Peyer's patch (tissue), 4 donors: ENCODE measurements around the gene RPL4.

Experiments
- CTCF ChIP-seq, 6 experiments: fragments of 450-650 bp in 4 of 6; fragments of 200-600 bp in 2 of 6; sonication (generic) in 1 of 6; IDR thresholded peaks; one replicate each; pipeline ENCODE4 v1.5.1; 2017 to 2019; ENCODE audit warnings: antibody characterized with exemption in 6 of 6, mild to moderate bottlenecking in 3 of 6, moderate library complexity in 1 of 6
- POLR2A ChIP-seq, 2 donors: fragments of 450-650 bp; IDR thresholded peaks; one replicate each; pipeline ENCODE4 v1.5.1; 2017; ENCODE audit warnings: antibody characterized with exemption in 2 of 2, mild to moderate bottlenecking in 2 of 2, moderate library complexity in 2 of 2

GRCh38 chr15:66472176-66472999 is 32.3 kb downstream of the RPL4 start:
- no peak for TF ChIP-seq CTCF (IDR thresholded peaks at IDR 0.05)
- no peak for TF ChIP-seq POLR2A (IDR thresholded peaks at IDR 0.05)
